ENCODE results near the gene ZNF672.

The ZNF672 gene

DNA sequence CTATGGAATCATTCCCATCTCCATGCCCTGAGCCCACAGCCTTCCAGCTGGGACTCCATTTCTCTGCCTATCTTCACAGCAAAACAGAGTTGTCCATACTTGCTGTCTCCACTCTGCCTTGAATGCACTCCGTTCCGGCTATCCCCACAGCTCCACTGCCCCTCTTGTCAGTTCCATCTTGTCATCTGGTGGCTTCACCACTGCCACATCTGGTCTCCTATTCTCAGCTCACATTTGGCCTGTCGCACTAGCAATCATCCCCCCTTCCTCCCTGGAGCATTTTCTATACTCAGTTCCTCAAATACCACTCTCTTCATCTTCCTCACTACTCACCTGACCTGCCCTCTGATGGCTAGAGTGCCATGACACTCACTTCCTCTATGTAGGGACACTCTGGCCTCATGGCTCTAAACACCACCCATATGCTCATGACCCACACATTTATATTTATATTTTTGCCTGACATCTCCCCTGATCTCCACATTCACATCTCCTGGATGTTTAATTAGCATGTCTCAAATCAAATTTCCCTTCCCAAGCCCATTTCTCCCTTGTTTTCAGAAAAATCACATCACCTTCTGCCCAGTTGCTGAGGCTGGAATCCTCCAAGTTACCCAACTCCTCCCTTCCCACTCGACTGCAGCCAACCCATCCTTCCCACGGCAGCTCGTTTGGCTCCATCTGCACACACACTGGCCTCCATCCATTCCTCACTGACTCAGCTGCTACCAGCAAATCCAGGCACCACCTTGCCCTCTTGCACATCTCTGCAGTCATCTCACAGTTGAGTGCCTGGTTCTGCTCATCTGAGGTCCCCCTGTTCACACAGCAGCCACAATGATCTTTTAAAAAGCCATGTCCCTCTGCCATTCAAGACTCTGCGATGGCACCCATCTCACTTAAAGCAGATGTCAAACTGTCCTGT, 14.7 kb downstream of the ZNF672 start:
- H3K36me3 ChIP-seq (ENCODE audit: low read depth) = peaks cover 49% of the 10 kb centered on the region
- H3K4me1 ChIP-seq (ENCODE audit: insufficient read depth, poor library complexity, severe bottlenecking) = no peaks in the 10 kb centered on the region
- no peaks in the 10 kb centered on the region for H3K27me3 ChIP-seq (ENCODE audit: insufficient read depth, poor library complexity, severe bottlenecking)
- H3K4me3 ChIP-seq (ENCODE audit: severe bottlenecking) = no peak overlapping the region
- no peaks in the 10 kb centered on the region for H3K9me3 ChIP-seq (ENCODE audit: severe bottlenecking)
- ATAC-seq (ENCODE audit: low read depth) = no peak
- DNase-seq (ENCODE audit: low spot score) = no peak
- TF ChIP-seq, protein P1, sequence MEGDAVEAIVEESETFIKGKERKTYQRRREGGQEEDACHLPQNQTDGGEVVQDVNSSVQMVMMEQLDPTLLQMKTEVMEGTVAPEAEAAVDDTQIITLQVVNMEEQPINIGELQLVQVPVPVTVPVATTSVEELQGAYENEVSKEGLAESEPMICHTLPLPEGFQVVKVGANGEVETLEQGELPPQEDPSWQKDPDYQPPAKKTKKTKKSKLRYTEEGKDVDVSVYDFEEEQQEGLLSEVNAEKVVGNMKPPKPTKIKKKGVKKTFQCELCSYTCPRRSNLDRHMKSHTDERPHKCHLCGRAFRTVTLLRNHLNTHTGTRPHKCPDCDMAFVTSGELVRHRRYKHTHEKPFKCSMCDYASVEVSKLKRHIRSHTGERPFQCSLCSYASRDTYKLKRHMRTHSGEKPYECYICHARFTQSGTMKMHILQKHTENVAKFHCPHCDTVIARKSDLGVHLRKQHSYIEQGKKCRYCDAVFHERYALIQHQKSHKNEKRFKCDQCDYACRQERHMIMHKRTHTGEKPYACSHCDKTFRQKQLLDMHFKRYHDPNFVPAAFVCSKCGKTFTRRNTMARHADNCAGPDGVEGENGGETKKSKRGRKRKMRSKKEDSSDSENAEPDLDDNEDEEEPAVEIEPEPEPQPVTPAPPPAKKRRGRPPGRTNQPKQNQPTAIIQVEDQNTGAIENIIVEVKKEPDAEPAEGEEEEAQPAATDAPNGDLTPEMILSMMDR (IDR thresholded peaks at IDR 0.05; ENCODE audit: poor library complexity, severe bottlenecking) = no peak
- no peak overlapping the region for H3K27ac ChIP-seq (ENCODE audit: poor library complexity, severe bottlenecking)

DNA sequence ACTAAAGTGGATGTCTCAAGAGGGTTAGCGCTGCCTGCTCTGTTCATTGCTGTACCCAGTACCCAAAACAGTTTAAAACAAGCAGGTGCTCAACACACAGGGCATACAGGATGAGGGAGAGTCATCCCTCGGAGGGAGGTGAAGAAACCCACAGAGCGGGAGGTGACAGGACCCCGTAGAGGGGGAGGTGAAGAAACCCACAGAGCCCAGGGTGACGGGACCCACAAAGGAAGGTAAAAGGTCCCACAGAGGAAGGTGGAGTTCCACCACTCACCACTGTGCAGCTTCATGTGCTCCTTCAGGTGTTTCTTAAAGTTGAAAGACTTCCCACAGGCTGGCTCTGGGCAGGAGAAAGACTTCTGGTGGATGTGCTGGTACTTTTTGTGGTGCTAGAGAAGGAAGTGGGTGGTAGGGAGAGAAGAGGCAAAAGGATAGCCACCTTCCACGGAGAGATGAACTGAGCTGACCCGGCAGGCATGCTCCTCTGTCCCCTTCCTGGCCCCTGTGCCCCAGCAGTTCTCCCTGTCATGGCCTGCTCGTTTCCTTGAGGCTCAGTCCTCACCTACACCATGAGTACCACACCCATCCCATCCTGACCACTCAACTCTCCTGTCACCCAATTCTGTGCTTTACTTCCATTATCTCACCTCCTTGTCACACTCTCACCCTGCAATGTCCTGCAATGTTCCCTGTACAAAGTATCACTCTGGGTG, 15.8 kb downstream of the ZNF672 start:
- no peak overlapping the region for H3K4me3 ChIP-seq (ENCODE audit: severe bottlenecking)
- H3K4me1 ChIP-seq (ENCODE audit: insufficient read depth, poor library complexity, severe bottlenecking) = no peaks in the 10 kb centered on the region
- H3K27ac ChIP-seq (ENCODE audit: poor library complexity, severe bottlenecking) = no peak overlapping the region
- TF ChIP-seq, protein P1 (IDR thresholded peaks at IDR 0.05; ENCODE audit: poor library complexity, severe bottlenecking) = no peak
- ATAC-seq (ENCODE audit: low read depth) (no peak), DNase-seq (ENCODE audit: low spot score) (no peak)
- no peaks in the 10 kb centered on the region for H3K9me3 ChIP-seq (ENCODE audit: severe bottlenecking)
- H3K27me3 ChIP-seq (ENCODE audit: insufficient read depth, poor library complexity, severe bottlenecking) = no peaks in the 10 kb centered on the region
- peaks cover 41% of the 10 kb centered on the region for H3K36me3 ChIP-seq (ENCODE audit: low read depth)

DNA sequence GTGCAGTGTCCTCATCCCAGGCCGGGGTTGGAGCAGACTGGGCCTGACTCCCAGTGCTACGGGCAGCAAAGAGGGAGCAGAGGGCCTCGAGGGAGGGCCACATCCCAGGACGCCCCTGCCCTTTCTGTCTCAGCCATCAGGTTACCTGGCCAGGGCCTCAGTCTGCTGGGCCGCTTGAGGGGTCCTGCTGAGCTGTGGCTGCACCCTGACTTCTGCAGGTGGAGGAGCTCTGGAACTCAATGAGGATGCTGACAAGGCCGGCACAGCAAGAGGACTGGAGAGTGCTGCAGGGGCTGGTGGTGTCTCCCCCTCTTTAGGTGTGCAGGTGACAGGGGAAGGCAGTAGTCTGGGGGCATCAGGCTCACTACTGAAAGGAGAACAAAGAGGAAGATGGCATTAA, 17.6 kb downstream of the ZNF672 start:
- DNase-seq (ENCODE audit: low spot score) = no peak
- Histone ChIP-seq H3K27me3 (ENCODE audit: insufficient read depth, poor library complexity, severe bottlenecking) (no peaks in the 10 kb centered on the region), H3K4me1 (ENCODE audit: insufficient read depth, poor library complexity, severe bottlenecking) (no peaks in the 10 kb centered on the region), H3K27ac (ENCODE audit: poor library complexity, severe bottlenecking) (no peak overlapping the region), H3K36me3 (ENCODE audit: low read depth) (peaks cover 32% of the 10 kb centered on the region), H3K9me3 (ENCODE audit: severe bottlenecking) (no peaks in the 10 kb centered on the region), H3K4me3 (ENCODE audit: severe bottlenecking) (no peak overlapping the region)
- ATAC-seq (ENCODE audit: low read depth) = no peak
- TF ChIP-seq, protein P1 (IDR thresholded peaks at IDR 0.05; ENCODE audit: poor library complexity, severe bottlenecking) = no peak

DNA sequence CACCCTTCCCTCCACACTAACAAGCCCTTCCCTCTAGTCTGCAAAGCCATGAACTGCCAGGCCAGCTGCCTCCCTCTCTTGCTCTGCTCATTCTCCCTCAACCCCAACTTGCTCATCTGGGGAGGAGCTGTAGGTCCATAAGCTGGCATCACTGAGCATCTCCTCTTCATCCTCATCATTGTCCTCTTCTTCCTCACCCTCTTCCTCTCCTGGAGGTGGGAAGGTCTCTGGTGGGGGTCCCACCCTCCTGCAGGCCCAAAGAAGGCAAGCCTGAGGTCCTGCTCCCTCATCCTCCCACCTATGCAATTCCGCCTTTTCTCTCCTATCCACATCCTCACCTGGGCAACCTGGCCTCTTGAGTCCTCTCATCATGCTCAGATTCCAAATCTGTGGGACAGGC, 18.2 kb downstream of the ZNF672 start:
- H3K4me3 ChIP-seq (ENCODE audit: severe bottlenecking) = no peak overlapping the region
- H3K4me1 ChIP-seq (ENCODE audit: insufficient read depth, poor library complexity, severe bottlenecking) = no peaks in the 10 kb centered on the region
- DNase-seq (ENCODE audit: low spot score) (no peak), ATAC-seq (ENCODE audit: low read depth) (no peak)
- TF ChIP-seq, protein P1 (IDR thresholded peaks at IDR 0.05; ENCODE audit: poor library complexity, severe bottlenecking) = no peak
- H3K27me3 ChIP-seq (ENCODE audit: insufficient read depth, poor library complexity, severe bottlenecking) = no peaks in the 10 kb centered on the region
- no peaks in the 10 kb centered on the region for H3K9me3 ChIP-seq (ENCODE audit: severe bottlenecking)
- no peak overlapping the region for H3K27ac ChIP-seq (ENCODE audit: poor library complexity, severe bottlenecking)
- peaks cover 32% of the 10 kb centered on the region for H3K36me3 ChIP-seq (ENCODE audit: low read depth)

Data from RWPE2 (cell line).